Hematopoietic multipotent progenitor cell treated with erythropoietin and hydrocortisone succinate and interleukin-3 and kit ligand, for 6 days (in vitro differentiated cells): ENCODE results near the gene C10orf90.

Experiments used
- DNase-seq: peaks from one replicate; pipeline ENCODE4 v3.0.0-alpha.2; 2015

C10orf90 gene

DNA sequence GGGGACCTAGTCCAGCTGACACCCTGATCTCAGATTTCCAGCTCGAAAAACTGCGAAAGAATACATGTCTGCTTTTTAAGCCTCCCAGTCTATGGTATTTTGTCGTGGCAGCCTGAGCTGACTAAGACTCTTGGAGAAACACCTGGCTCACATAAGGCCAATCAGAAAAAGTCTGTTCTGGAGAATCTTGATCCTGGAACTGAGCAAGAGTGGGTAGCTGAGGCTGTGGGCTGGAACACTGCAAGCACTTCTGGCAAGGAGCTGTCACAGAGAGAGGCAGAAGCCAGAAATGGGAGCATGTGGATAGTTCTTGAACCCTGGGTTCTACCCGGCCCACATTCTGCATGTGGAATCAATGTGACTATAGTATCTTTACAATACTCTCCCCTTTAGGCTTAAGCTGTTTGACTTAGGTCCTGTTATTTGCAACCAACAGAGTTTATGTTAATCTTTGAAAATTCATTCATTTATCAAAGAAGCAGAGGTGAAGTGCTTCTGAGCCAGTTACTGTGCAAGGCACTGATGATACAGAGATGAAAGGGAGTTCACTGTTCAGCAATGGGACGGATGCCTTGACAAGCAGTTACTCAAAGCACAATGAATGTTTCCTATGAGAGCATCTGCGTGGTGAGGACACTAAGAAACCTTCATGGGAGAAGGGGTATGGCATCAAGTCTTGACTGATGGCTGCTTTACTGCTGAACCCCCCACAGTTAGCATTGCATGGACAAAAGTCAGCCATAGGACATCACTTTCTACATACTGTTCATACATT is 4.4 kb upstream of the C10orf90 start:
- no peak for DNase-seq

DNA sequence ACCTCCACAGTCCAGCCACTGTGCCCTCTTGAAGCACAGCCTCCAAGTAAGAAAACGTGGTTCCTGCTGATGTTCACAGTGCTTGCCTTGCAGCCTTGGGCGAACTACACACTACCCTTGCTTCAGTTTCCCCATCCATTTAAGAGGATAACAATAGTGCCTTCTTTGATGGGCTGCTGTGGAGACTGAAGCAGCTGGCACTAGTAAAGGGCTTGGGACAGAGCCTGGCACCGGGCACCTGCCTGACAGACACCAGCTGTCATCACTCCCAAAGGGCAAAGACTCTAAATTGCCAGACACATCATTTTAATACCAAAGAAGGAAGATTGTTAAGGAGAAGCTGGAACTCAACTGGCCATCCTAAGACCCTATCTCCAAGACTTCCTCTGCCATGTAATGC is 3.1 kb upstream of the C10orf90 start:
- no peak for DNase-seq

DNA sequence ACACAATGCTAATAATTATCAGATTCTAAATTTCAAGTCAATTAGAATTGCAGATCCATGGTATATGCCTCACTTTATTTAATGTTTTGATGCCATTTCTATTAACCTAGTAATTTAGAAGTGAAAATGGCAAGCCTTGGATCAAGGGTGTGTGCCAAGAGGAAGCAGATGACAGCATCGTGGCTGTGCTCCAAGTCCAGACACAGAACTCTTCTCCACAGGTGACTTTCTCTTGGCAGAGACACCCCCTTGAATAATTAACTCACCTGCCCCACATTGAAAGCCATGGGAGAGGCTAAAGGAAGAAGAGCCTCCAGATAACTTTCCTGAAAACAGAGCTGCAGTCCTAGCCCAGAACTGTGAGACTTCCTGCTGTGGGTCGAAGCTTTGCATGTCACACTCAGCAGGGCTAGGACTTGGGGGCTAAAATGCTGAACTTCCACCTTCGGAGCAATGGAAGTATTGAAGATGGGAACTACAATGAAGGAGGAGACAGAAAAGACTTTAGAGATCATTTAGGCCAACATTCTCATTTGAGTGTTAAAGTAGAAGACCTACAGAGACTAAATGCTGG is 996 bp upstream of the C10orf90 start:
- no peak for DNase-seq

DNA sequence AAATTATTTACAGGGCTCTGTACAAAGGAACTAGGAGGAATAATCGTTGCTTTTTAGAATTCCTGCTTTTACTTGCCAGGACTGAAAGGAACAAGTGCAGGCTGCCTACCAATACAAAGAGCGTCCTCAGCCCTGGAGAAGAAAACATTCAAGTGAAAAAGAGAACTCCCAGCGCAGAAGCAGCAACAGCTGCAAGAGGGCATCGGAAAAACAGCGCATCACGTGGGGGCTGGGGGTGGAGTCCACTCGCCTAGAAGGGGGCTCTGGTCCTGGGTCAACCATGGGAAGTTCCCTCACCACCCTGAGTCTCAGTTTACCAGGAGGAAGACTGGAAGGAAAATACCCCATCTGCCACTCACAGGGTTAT is 385 bp upstream of the C10orf90 start:
- DNase-seq: no peak

DNA sequence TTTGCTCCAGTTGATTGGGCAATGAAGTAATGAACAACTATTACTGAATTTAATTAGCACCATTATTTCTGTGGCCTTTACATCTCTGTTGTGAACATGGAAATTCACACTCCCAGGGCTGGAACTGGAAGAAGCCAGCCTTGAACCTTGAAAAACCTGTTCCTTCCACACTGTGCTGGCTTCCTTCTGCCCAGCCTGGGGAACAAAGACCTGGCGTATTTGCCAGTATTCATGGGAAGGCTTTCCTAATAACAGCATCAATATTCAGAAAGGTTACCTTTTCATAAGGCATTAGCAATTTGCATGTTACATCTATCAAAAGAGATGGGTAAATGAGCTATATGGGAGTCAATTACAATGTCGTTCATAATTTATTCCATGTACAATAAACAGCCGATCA is 1.3 kb downstream of the C10orf90 start:
- no peak for DNase-seq

DNA sequence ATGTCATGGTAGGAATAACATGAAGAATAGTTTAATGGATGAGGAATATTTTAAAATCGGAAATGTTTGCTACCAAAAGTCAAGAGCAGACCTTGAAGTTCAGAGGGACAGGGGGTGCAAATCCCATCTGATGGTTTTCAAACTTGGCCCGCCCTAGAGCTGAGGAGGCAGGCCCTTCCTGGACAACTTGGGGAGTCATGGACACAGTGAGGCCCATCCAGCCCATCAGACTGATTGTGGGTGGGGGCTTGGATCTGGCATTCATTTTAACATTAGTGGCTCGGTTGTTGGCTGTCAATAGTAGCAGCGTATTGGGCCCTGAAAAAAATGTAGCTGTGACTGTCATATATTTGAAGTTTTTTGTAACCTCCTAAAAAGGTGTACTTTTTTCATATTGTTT is 2.0 kb downstream of the C10orf90 start:
- DNase-seq: no peak

DNA sequence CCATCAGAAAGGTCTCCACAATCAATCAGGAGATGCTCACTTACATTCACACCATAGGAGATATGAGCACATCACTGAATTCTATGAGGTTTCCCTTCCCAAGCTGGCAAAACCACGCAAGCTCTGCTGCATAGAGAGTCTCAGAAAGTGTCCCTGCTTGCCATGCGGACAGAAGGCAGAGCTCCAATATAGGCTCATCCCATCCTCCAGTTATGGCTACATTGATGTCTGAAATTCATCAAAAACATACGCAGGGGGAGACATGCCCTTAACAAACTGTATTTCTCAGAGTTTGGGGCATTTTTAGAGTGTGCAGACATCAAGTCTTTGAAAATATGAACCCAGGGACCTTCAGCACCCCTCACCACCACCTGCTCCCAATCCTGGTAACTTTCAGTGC is 2.9 kb downstream of the C10orf90 start:
- no peak for DNase-seq

DNA sequence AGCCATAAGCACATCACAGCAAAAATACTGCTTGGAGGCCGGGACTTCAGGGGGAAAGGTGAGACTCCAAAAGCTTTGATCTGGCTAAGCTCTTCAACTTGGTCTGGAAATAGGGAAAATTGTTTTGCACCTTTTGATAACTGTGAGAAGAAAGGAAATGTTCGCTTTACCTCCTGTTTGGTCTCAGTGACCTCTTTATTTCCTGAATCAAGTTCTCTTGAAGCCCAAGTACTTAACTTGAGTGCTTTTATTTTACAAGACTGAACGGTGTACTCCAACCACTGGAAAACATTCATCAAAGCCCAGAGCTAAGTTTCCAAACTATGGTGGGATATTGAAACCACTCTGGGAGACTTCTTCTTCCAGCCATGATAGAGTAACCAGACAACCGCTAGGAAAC is 5.3 kb downstream of the C10orf90 start:
- DNase-seq: no peak

DNA sequence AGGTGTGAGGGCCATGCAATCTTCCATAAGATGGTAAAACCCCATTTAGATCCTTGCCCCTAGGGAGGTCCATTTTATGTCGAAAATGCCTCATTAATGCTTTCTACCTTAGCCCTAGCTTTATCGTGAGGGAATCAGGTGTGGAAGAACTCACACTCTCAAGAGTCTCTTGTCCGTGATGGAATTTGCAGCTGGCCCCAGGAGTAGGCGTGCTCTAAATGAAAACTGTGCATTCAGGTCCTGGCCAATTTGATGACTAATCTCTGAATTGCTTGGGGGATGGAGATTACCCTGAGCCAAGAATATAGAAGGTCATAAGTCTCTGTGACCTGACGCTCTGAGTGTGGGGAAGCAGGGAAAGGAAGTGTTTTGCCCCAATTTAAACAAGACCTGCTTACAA is 6.6 kb downstream of the C10orf90 start:
- DNase-seq: no peak

DNA sequence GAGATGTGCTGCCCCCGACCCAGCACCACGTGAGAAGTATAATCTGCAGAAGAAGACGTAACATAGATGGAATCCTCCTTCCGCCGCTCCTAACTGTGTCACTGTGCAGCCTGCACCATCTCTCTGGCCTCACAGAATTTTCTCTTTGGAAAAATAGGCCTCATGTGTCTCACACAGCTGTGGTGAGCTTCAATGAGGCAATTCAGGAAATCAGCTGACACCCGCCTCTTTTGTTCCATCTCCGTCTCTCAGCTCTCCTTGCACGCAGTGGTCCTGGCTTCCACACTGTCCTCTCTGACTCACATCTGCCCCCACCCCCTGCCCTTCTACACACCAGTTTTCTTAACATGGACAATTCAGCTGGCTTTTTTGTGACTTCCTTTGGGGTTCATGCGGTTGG is 7.2 kb downstream of the C10orf90 start:
- peak; percentile 3 for DNase-seq

DNA sequence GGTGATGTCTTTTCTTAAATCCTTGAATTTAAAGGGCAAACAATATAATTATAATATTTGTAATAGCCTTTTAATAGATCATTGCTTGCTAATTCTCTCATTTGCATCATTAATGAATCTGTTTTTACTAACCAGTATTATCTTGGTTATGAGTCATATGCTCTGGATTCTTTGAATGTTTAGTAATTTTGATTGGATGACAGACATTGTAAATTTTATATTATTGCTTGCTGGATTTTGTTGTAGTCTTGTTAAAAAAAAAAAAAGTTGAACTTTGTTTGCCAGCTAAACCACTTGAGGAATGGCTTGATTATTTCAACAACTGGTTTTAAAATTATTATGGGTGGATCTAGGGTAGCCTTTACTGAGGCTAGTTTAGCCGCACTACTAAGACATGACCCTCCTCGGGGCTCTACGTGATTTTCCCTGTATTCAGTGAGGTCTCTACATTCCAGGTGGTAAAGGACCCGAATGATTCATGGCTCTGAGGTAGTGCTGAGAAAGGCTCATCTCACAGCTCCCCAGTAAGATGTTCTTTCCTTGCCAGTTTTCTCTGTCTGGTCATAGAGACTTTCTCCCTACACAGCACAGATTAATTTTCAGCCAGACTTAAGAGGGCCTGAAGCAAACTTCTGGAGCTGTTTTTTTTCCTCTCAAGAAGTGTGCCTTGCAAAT is 8.5 kb downstream of the C10orf90 start:
- DNase-seq: no peak

DNA sequence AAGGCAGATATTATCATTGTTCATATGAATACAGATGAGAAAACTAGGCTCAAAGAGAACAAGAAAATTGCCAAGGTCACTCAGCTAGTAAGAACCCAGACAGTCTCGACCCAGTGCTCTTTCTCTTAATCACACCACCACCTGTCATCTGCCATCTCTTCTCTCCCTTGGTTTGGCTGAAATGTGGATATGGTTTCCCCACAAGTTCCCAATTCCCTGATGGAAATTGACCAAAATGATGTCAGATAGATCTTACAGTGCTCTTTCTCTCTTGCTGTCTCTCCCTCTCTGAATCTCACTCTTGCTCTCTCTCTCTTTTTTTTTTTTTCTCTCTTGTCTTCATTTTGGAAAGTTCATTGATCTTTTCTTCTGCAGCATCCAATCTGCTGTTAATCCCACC is 9.1 kb downstream of the C10orf90 start:
- no peak for DNase-seq

DNA sequence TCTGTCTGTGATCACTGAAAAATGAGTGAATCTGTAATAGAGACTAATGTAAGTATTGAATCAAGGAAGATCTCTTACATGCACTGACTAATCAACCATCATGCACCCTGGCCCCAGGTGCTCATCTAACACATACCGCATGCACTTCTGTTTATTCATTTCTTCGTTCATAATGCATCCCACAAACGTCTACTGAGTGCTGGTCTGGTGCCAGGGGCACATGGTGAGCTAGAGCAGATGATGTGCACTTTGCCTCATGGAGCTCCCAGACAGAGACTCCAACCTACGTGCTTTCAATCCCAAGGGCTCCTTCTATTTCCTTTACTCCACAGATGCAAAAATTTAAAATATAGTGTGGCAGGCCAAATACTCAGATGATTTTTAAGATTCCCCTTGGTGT is 10.7 kb downstream of the C10orf90 start:
- no peak for DNase-seq

DNA sequence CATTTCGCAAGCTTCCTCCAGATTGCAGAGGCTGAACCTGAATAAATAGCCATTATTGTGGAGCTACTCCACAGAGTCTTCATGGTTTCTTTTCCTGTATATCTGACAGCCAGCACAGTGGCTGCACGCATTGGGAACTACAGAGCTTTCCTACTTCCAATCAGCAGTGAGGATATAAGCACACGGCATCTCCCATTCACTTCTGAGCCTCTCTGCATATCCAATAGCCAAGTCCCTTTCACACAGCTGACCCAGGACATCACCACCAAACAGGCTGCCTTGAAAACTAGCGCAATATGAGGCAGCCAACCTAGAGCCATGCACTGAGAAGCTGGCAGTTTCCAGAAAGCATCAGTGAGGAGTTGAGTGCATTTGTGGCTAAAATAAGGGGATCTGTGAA is 11.6 kb downstream of the C10orf90 start:
- no peak for DNase-seq

DNA sequence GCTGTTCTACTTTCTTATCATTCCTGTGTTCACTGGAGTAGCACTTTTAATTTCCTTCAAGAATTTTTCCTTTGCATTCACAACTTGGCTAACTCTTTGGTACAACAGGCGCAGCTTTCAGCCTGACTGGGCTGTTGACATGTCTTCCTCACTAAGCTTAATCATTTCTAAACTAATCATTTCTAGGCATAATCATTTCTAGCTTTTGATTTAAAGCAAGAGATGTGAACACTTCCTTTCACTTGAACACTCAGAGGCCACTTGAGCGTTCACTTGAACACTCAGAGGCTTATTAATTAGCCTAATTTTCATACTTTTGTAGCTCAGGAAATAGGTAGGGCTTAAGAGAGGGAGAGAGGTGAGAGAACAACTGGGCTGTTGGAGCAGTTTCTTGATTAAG is 15.9 kb downstream of the C10orf90 start:
- DNase-seq: no peak

DNA sequence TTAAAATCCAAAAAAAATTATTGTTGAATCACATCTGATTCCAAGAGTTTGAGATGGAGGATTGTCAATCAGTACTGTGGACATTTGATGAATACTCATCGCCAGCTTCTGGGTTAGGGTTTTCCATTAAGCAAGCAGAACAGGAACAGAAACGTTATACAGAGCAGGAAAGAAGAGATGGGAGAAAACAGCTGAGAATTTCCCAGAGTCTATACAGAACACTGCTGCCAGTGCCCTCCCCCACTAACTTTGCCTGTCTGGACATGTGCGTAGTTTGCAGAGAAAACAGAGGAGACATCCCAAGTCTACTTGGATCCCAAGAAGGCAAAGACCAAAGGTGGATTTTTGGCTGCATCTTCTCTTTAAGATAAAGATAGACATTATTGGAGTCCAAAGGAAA is 19.0 kb downstream of the C10orf90 start:
- DNase-seq: no peak

DNA sequence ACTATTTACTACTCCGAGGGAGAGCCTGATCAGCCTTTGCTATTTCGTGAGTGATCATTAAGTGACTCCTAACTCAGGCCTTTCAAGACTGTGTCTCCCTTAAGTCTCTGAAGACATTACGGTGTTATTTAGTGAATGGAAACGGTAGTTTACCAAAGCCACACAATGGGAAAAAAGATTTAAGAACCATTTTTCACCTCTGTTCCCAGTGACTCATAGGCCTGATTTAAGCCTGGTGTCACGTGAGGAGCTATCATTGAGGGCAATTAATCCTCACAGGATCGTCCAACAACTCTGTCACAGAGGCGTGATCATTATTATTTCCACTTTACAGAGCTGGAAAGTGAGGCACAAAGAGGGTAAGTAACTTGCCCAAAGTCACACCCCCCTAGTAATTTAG is 20.3 kb downstream of the C10orf90 start:
- DNase-seq: no peak

DNA sequence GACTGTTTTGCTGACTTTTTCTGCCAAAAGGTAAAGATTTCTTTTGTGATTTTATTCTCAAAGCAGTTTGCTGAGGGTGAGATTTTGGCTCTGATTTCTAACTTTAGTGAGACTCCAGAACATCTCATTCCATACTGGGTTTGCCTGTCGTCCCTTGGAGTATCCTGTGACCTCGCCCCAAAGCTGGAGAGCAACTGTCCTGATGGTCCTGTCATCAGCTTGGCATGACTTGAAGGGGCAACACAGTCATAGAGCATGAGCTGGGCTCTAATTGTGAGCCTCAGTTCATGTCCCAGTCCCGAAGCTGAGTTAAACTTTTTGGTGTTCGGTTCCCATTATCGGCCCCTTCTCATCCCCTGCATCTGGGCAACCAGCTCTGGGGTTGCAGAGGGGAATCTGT is 23.4 kb downstream of the C10orf90 start:
- DNase-seq: no peak

DNA sequence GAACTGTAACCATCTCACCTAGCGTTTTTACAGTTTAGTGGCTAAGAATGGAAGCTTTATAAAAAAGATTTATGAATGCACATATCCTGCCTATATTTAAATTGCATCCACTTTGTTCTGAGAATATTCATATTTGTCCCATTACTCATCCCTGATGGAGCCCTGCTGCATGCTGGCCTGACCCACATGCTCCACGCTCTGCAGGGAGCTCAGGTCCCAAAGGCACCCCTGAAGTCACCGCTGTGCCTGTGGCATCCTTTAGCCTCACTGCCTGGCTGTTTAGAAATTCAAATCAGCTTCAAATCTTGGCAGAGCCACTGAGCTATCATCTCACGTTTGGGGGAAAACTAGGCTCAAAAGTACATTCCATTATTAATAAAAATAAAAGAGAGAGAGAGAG is 24.4 kb downstream of the C10orf90 start:
- no peak for DNase-seq

DNA sequence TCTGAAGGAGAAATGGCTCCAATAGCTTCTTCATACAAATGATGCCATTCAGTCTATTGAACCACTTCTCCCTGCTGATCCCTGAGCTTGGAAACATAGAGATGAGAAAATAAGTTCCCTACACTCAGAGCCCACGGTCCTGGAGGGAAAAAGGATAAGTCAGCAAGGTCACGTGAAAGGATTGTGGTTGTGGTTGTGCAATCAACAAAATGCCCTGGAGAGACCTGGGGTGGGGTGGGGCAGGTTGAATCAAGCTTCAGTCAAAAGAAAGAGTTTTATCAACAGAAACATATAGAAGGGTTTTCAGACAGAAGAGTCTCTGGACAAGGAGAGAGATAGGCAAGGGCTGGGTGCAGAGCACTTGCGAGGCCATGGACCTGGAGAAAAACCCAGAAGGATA is 30.1 kb downstream of the C10orf90 start:
- peak; percentile 40 for DNase-seq

DNA sequence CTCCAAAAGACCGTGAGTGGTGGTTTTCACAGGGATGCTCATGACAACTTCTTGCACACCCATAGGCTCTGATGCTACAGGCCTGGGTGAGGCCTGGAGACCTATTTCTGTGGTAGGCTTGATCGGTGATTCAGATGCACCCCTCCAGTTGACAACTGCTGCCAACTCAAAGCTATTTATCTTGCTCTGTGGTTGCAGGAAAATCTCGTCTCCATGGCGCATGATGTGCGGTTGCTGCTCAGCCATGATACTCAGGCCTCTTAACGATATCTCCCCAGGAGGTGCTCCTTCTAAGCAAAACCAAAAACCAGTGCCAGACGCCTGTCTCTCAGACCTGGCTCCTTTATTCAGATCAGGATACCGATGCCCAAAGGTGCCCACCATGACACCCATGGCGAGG is 31.4 kb downstream of the C10orf90 start:
- peak; percentile 78 for DNase-seq

DNA sequence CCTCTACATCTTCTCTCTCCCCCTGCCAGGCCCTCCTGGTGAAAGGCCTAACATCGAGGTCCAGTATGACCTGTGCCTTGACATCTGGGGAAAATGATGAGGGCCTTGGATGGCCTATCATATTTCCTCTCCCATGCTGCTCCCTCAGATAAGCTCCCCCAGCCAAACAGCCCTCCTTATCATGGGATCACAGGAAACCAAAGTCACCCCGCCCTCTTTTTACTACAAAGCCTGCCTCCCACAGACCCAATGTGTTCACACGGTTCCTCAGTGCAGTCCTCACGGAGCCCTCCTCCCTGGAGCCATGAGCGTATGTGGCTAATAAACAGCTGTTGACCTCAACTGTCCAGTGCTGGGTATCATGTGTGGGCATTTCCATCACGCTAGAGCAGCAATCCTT is 32.0 kb downstream of the C10orf90 start:
- DNase-seq: peak; percentile 85

DNA sequence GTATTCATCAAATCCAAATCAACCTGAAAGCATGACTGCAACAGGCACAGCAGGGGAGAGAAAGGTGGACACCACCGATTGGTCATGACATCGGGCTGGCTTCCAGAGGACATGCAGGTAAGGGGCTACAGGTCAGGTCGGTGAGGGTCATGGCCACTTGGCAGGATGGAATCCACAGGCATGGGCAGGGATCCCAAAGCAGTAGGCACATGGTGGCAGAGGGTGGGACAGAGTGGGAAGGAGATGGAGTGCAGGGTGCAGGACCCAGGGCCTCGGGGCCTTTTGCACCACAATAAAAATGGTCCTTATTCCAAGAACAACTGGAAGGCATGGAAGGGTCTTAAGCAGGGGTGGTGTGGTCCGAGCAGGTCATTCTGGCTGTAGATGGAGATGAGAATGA is 33.0 kb downstream of the C10orf90 start:
- no peak for DNase-seq

DNA sequence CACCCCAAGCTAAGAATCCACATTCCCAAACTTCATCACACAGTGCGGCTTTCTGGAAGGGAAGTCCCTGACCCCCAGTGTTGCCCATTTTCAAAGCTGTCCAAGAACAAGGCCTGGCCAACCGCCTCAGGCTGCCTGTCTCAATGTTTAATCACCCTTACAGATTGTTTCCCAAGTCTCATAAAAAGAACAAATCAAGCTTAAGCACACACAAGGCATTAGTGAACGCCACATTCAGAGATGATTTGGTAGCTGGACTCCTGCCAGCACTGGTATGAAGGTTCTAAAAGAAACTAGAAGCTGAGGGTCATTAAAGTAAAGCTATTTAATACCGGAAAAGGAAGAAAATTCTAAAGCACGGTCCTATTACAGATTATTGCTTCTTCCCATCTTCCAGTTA is 35.6 kb downstream of the C10orf90 start:
- DNase-seq: no peak

DNA sequence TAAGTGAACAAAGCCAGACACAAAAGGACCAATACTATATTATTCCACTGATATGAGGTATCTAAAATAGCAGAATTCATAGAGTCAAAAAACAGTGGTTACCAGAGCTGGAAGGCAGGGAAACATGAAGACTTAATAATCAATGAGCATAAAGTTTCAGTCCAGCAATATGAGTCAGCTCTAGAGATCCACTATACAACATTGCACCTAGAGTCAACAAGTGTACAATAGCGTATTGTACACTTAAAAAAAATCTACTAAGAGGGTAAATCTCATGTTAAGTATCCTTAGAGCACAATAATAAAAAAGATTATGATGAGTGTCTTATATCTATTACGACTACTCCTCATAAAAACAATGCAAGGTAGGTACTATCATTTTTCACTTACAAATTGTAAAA is 36.1 kb downstream of the C10orf90 start:
- no peak for DNase-seq
